Measurements from ENCODE around the gene SREBF2. TPM values are rescaled to one million over a fixed set of nuclear protein-coding genes. Genes with fewer than 3 reads are reported as not detected.

The SREBF2 gene
- total and polyA plus RNA-seq, 8 donors = 12.2 to 159 (median 48.3) TPM

GRCh38 chr22:41910050-41911000 is 77.4 kb downstream of the SREBF2 start:
- H3K9me3 ChIP-seq = no peaks in the 10 kb centered on the region
- WGBS, 5 donors = 1 to 2% (median 1%) methylated on average over 41 to 112 of the region's 112 CpGs
- H3K27me3 ChIP-seq = peaks cover 8 to 67% (median 59%) of the 10 kb centered on the region in 3 donors
- H3K4me1 ChIP-seq = peaks cover 33 to 54% (median 45%) of the 10 kb centered on the region in 4 donors
- peaks cover 5 to 27% (median 24%) of the 10 kb centered on the region in 4 donors for H3K36me3 ChIP-seq
- no peak overlapping the region for H3K27ac ChIP-seq
- H3K4me3 ChIP-seq = peak overlapping the region; percentile 27 to 49 (median 36)
- intact Hi-C loops (cut with DNase I; ENCODE audit: low total_unique reads) = no loop called here
- DNase-seq = peak; percentile 61 to 74
- TF ChIP-seq CTCF (IDR thresholded peaks at IDR 0.05) = no peak
- no peak for TF ChIP-seq EP300 (IDR thresholded peaks at IDR 0.05)
- TF ChIP-seq POLR2A (IDR thresholded peaks at IDR 0.05) = no peak
- TF ChIP-seq POLR2AphosphoS5 (IDR thresholded peaks at IDR 0.05) = no peak

- no peak for DNase-seq
- Histone ChIP-seq H3K4me1 (peaks cover 34 to 59% (median 48%) of the 10 kb centered on the region in 4 donors), H3K9me3 (no peaks in the 10 kb centered on the region), H3K4me3 (peak overlapping the region; percentile 27 to 49 (median 36)), H3K27me3 (peaks cover 13 to 75% (median 67%) of the 10 kb centered on the region in 3 donors), H3K27ac (no peak overlapping the region), H3K36me3 (peaks cover 0 to 19% (median 17%) of the 10 kb centered on the region in 4 donors)
- intact Hi-C loops (cut with DNase I; ENCODE audit: low total_unique reads) = no loop called here
- TF ChIP-seq EP300 (IDR thresholded peaks at IDR 0.05) = no peak
- TF ChIP-seq POLR2A (IDR thresholded peaks at IDR 0.05) = no peak
- no peak for TF ChIP-seq CTCF (IDR thresholded peaks at IDR 0.05)
- TF ChIP-seq POLR2AphosphoS5 (IDR thresholded peaks at IDR 0.05) = no peak
- 7 to 23% (median 14%) methylated on average over 20 to 37 of the region's 37 CpGs for WGBS, 5 donors
These were observed 78.2 kb downstream of the SREBF2 start for GRCh38 chr22:41911001-41911611.

GRCh38 chr22:41912338-41913039 is 79.6 kb downstream of the SREBF2 start:
- no peak overlapping the region for H3K4me3 ChIP-seq
- TF ChIP-seq POLR2A (IDR thresholded peaks at IDR 0.05) = no peak
- no peak for TF ChIP-seq POLR2AphosphoS5 (IDR thresholded peaks at IDR 0.05)
- TF ChIP-seq EP300 (IDR thresholded peaks at IDR 0.05) = no peak
- no peak for TF ChIP-seq CTCF (IDR thresholded peaks at IDR 0.05)
- H3K9me3 ChIP-seq = no peaks in the 10 kb centered on the region
- H3K27me3 ChIP-seq = peaks cover 13 to 89% (median 80%) of the 10 kb centered on the region in 3 donors
- WGBS, 5 donors = 74 to 85% (median 84%) methylated on average over 6 to 9 of the region's 9 CpGs
- H3K4me1 ChIP-seq = peaks cover 34 to 59% (median 48%) of the 10 kb centered on the region in 4 donors
- intact Hi-C loops (cut with DNase I; ENCODE audit: low total_unique reads) = no loop called here
- peaks cover 0 to 5% (median 4%) of the 10 kb centered on the region in 4 donors for H3K36me3 ChIP-seq
- no peak for DNase-seq
- no peak overlapping the region for H3K27ac ChIP-seq
